ENCODE data around the gene FTCDNL1. TPM values are rescaled to one million over a fixed set of nuclear protein-coding genes. Genes with fewer than 3 reads are reported as not detected.

FTCDNL1 gene
- total and polyA plus RNA-seq, 2 of the 13 experiments (the other 11 are each of a cell fraction or from before 2014, with no cell fraction given): 0.98 to 1.4 TPM

DNA sequence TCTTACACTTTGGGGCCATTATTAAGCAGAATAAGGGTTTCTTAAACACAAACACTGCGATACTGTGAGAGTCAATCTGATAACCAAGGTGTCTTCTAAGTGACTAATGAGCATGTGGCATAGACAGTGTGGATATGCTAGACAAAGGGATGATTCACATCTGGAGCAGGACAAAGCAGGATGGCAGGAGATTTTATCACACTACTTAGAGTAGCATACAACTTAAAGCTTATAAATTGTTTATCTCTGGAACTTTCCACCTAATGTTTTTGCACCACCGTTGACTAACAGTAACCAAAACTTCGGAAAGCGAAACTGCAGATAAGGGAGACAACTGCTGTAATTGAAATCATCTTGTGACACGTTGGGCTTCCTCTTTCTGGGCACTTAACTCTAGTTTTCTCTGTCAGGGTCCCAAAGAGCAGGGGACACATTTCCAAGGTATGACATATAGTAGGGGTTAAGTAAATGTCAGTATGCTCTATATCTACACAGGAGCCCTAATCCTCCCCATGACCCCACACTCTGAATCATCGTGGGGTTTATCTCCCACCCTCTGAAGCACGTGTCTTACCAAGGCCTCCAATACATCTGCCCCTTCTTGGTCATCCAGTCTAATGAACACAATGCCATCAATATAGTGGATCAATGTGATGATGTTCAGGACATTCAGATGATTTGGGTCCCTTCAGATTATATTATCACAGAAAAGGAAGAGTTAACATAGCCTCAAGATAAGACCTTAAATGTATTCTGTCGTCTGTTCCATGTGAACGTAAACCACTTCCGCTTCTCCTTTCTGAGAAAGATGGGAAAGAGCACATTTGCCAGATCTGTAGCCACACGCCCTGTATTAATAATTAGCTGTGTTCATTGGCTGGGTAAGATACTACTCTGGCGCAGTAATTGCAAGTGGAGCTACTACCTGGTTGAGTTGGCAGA, 78.7 kb downstream of the FTCDNL1 start:
- Histone ChIP-seq H3K4me1 (ENCODE audit: insufficient read depth, low read length) (no peaks in the 10 kb centered on the region), H3K9ac (ENCODE audit: insufficient read depth, low read depth, low read length) (no peak overlapping the region), H2AFZ (ENCODE audit: low read length) (no peak overlapping the region), H3K36me3 (replicated peaks in 1 of 2; ENCODE audit: control insufficient read depth in 1 of 2, insufficient read depth in 2 of 2, low read length in 2 of 2) (no peaks in the 10 kb centered on the region), H3K9me3 (ENCODE audit: low read length) (no peaks in the 10 kb centered on the region), H3K27ac (ENCODE audit: extremely low read length, insufficient read depth, low read length) (no peak overlapping the region), H3K4me3 (replicated peaks in 1 of 3; ENCODE audit: insufficient read depth in 1 of 3, low read depth in 2 of 3, low read length in 3 of 3) (no peak overlapping the region), H3K4me2 (ENCODE audit: low read depth, low read length) (no peak overlapping the region), H4K20me1 (ENCODE audit: insufficient read depth, low read length) (no peaks in the 10 kb centered on the region), H3K27me3 (ENCODE audit: control insufficient read depth in 1 of 2, insufficient read depth in 2 of 2, low read length in 2 of 2) (no peaks in the 10 kb centered on the region; a peak in 1 of 5 replicates), H3K79me2 (ENCODE audit: insufficient read depth, low read length) (no peaks in the 10 kb centered on the region)
- ATAC-seq (no peak), DNase-seq (ENCODE audit: low spot score) (no peak), FAIRE-seq (no peak)
- BruUV-seq (replicated peaks): no TSS peak
- ChIA-PET POLR2A (no interaction called here), CTCF (ENCODE audit: low intra/inter-chr PET ratio, low total read pairs) (no interaction called here)
- WGBS (ENCODE audit: low lambda C conversion rate): 30% methylated on average over 12 of the region's 12 CpGs
- intact Hi-C loops (cut with micrococcal nuclease; ENCODE audit: unreplicated experiment) (no loop called here), in situ Hi-C loops (cut with HindIII; ENCODE audit: extremely low pct_ligation_motif_present, low pct_unique_long_range_greater_than_20kb) (no loop called here)
- TF ChIP-seq, protein P1, sequence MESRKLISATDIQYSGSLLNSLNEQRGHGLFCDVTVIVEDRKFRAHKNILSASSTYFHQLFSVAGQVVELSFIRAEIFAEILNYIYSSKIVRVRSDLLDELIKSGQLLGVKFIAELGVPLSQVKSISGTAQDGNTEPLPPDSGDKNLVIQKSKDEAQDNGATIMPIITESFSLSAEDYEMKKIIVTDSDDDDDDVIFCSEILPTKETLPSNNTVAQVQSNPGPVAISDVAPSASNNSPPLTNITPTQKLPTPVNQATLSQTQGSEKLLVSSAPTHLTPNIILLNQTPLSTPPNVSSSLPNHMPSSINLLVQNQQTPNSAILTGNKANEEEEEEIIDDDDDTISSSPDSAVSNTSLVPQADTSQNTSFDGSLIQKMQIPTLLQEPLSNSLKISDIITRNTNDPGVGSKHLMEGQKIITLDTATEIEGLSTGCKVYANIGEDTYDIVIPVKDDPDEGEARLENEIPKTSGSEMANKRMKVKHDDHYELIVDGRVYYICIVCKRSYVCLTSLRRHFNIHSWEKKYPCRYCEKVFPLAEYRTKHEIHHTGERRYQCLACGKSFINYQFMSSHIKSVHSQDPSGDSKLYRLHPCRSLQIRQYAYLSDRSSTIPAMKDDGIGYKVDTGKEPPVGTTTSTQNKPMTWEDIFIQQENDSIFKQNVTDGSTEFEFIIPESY (CRISPR knock-in tag; IDR thresholded peaks at IDR 0.05): no peak
- TF ChIP-seq ZNF75D (CRISPR knock-in tag; IDR thresholded peaks at IDR 0.05; ENCODE audit: borderline replicate concordance) (no peak), ZNF616 (CRISPR knock-in tag; IDR thresholded peaks at IDR 0.05; ENCODE audit: low read depth) (no peak), ZNF782 (CRISPR knock-in tag; IDR thresholded peaks at IDR 0.05; ENCODE audit: borderline replicate concordance) (no peak), NRL (CRISPR knock-in tag; IDR thresholded peaks at IDR 0.05; ENCODE audit: borderline replicate concordance) (no peak)
- TF ChIP-seq, protein P2, sequence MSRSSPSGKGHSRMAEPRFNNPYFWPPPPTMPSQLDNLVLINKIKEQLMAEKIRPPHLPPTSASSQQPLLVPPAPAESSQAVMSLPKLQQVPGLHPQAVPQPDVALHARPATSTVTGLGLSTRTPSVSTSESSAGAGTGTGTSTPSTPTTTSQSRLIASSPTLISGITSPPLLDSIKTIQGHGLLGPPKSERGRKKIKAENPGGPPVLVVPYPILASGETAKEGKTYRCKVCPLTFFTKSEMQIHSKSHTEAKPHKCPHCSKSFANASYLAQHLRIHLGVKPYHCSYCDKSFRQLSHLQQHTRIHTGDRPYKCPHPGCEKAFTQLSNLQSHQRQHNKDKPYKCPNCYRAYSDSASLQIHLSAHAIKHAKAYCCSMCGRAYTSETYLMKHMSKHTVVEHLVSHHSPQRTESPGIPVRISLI (CRISPR knock-in tag; IDR thresholded peaks at IDR 0.05; ENCODE audit: borderline replicate concordance): no peak
